HG02642 (cell line): ENCODE results near the gene KNSTRN.

Experiments
- ATAC-seq: cut with Tn5 transposase; IDR thresholded peaks from one replicate; pipeline ENCODE4 v1.9.1; 2021; ENCODE audit warnings: mild to moderate bottlenecking; ENCODE audit not compliant: unreplicated experiment, poor library complexity

KNSTRN gene

DNA sequence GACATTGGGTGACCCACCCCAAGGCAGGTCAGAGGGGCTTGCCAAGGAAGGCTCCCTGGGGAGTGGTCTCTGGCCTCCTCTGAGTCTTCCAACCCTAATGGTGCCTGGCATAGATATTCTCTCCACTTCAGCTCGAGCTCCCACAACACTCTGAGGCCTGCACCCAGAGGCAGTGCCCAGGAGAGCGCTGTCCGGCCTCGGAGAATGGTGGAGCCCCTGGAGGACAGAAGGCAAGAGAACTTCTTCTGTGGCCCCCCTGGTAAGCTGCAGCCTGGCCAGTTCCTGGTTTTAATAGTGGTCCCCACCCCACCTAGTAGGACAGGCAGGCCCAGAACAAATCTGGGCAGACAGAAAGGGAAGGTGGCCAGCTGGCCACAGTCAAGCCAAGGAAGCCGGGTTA, 17.5 kb upstream of the KNSTRN start:
- ATAC-seq, result no peak

DNA sequence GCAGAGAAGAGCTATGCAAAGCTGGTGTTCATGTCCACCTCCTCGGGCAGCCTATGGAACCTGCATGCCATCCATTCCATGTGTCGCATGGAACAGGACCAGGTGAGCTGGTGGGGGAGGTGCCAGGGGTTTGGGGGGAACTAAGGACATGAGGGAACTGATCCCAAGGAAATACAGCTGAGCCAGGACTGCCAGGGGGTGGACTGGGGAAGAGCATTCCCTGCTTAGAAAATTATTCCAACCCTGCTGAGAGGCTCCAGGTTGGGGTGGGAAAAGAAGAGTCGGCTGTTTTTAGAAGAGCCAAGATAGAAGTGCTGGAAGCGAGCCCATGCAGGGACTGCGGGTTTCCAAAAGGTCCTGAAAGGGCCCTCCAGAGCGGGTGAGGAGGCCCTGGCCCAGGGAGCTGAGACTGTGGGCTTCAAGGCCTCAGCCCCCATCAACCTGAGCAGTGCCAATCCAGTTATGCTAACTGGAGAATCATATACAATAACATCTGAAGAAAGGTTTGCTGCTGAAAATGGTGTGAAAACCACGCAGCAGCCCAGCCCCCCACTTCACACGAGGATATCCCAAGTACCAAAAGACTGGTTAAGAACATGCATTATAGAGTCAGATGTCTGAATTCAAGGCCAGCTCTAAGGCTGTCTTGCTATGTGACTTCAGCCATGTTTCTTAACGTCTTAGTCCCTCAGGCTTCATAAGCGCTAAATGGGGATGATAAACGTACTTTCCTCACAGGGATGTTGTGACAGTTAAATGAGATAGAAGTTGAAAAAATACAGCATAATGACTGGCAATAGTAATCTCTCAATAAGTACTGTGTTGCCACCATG, 16.7 kb upstream of the KNSTRN start:
- no peak for ATAC-seq

DNA sequence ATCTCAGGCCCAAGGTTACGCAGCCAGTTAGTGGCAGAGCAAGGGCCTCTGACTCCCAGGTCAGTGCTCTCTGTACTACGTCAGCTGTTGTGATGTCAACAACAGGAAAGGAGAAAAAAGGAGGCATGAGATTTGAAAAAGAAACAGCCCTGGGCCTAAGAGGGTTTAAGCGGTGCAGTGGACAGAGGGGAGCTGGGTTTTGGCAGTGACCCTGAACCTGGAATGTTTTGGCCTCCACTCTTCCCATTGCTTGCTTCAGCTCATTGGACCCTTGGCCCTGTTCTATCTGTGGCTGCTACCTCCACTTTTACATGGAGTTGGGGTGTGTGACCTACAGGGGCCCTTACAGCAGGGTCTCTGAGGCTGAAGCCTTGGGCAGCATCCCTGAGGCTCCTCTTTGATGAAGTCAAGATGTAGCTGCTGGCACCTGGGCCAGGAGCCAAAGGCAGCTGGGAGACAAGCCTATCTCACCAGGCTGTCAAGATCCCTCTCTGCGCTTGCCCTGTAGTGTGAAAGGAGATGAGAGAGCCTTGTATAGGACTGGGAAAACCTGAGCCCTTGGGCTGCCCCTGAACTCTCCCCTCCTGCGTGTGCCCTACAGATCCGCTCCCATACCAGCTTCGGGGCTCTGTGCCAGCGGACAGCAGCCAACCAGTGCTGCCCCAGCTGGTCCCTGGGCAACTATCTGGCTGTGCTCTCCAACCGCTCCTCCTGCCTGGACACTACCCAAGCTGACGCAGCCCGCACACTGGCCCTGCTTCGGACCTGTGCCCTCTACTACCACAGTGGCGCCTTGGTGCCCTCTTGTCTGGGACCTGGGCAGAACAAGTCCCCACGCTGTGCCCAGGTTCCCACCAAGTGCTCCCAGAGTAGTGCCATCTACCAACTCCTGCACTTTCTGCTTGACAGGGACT, 15.8 kb upstream of the KNSTRN start:
- ATAC-seq, result no peak

DNA sequence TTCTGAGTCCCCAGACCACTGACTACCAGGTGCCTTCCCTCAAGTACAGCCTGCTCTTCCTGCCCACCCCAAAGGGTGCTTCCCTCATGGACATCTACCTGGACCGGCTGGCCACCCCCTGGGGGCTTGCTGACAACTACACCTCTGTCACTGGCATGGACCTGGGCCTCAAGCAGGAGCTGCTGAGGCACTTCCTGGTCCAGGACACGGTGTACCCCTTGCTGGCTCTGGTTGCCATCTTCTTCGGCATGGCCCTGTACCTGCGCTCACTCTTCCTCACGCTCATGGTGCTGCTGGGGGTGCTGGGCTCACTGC, 15.2 kb upstream of the KNSTRN start:
- no peak for ATAC-seq

DNA sequence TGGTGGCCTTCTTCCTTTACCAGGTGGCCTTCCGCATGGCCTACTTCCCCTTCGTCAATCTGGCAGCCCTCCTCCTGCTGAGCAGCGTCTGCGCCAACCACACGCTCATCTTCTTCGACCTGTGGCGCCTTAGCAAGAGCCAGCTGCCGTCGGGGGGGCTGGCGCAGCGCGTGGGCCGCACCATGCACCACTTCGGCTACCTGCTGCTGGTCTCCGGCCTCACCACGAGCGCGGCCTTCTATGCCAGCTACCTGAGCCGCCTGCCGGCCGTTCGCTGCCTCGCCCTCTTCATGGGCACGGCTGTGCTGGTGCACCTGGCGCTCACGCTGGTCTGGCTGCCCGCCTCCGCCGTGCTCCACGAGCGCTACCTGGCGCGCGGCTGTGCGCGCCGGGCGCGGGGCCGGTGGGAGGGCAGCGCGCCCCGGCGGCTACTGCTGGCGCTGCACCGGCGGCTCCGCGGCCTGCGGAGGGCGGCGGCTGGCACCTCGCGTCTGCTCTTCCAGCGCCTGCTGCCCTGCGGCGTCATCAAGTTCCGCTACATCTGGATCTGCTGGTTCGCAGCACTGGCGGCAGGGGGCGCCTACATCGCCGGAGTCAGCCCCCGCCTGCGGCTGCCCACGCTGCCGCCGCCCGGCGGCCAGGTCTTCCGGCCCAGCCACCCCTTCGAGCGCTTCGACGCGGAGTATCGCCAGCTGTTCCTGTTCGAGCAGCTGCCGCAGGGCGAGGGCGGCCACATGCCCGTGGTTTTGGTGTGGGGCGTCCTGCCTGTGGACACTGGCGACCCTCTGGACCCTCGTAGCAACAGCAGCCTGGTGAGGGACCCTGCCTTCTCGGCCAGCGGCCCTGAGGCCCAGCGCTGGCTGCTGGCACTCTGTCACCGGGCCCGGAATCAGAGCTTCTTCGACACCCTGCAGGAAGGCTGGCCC, 14.6 kb upstream of the KNSTRN start:
- ATAC-seq, result peak; percentile 75

DNA sequence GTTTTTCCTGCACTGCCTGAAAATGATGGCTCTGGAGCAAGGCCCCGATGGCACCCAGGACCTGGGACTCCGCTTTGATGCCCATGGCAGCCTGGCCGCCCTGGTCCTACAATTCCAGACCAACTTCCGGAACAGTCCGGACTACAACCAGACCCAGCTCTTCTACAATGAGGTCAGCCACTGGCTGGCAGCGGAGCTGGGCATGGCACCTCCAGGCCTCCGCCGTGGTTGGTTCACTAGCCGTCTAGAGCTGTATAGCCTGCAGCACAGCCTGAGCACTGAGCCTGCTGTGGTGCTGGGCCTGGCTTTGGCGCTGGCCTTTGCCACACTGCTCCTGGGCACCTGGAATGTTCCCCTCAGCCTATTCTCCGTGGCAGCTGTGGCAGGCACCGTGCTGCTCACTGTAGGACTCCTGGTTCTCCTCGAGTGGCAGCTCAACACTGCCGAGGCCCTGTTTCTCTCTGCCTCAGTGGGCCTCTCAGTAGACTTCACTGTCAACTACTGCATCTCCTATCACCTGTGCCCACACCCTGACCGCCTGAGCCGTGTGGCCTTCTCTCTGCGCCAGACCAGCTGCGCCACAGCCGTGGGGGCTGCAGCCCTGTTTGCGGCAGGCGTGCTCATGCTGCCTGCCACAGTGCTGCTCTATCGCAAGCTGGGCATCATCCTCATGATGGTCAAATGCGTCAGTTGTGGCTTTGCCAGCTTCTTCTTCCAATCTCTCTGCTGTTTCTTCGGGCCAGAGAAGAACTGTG, 13.6 kb upstream of the KNSTRN start:
- no peak for ATAC-seq

DNA sequence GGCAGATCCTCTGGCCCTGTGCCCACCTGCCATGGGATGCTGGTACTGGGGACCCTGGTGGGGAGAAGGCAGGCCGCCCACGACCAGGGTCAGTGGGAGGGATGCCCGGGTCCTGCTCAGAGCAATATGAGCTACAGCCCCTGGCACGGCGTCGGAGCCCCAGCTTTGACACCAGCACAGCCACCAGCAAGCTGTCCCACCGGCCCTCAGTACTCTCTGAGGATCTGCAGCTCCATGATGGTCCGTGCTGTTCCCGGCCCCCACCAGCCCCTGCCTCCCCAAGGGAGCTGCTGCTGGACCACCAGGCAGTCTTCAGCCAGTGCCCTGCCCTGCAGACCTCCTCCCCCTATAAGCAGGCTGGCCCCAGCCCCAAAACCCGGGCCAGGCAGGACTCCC, 13.0 kb upstream of the KNSTRN start:
- no peak for ATAC-seq

DNA sequence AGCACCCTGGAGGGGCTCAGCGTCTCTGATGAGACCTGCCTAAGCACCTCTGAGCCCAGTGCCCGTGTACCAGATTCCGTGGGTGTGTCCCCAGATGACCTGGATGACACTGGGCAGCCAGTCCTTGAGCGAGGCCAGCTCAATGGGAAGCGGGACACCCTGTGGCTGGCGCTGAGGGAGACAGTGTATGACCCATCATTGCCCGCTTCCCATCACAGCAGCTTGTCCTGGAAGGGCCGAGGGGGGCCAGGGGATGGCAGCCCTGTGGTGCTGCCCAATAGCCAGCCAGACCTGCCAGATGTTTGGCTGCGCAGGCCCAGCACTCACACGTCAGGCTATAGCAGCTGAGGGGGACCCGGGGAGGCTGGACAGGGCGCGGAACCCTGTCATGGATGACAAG, 12.6 kb upstream of the KNSTRN start:
- ATAC-seq, result no peak

DNA sequence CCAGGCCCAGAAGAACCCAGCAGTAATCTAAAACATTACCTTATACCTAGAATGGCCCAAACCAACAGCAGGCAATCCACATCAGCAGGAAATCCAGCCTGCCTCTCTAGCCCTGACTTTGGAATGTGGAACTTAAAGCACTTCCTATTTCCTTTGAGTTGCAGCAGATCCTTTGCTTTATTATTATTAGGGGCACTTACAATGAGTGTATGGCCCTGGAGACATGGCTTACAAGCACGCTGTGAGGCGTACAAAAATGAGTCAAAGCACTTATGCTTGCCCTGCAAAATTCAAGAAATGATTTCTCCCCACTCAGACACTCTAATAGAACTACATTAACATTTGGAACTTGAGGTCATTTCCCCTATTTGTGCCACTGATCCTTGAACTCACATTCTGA, 9.5 kb upstream of the KNSTRN start:
- ATAC-seq, result no peak

DNA sequence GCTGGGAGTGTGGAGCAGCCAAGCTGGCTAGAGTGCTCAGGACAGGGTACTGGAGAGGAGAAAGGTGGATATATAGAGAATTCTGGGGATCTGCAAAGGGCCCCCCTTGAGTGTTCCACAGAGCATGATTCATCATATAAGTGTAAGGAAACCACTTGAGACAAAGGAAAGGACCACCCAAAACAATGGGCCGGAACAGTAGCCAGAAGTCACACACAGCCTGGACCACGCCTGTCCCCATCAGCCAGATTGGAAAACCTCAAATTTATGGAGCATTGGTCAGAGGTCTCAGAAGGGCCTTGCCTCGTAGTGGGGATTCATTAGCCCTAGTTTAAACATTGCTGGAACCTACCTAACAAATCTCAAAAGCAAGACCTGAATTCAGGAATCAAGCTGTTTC, 4.9 kb upstream of the KNSTRN start:
- ATAC-seq, result no peak

DNA sequence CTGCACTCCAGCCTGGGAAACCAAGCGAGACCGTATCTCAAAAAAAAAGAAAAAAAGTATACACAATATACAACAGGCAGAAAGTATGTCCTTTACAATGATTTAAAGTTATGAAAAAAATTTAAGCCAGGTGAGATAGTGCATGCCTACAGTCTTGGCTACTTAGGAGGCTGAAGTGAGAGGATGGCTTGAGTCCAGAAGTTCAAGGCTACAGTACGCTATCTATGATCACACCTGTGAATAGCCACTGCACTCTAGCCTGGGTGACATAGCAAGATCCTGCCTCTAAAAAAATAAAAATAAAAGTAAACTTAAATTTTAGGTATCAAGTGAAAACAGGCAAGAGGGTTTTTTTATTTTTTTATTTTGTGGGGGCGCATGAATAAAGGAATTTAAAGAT, 3.1 kb upstream of the KNSTRN start:
- ATAC-seq, result no peak

DNA sequence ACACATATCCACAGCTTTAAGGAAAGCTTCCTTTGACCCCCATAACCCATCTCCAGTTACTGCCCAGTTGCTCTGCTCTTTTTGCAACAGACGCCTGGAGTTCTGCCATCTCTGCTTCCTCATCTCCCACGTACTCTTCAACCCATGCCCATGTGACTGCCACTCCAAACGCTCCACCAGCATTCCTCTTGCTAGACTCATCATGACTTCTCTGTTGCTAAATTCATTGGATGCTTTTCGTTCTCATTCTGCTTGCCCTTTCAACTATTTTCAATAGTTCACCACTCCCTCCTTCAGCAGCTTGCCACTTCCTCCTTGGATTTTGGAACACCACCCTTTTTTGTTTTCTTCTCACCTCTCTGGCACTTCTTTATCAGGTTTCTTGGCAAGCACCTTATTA, 2.7 kb upstream of the KNSTRN start:
- ATAC-seq, result no peak

DNA sequence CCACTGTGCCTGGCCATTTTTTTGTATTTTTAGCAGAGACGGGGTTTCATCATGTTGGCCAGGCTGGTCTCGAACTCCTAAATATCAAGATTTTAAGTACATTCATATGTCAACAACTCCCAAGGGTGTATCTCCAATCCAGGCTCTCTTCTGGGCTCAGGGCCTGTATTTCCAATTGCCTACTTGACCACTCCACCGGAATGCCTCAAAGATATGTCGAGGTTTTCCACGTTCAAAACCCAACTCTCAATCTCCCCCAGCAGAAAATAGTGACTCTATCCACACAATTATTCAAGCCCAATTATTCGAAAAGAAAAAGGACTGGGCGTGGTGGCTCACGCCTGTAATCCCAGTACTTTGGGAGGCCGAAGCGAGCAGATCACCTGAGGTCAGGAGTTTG, 1.9 kb upstream of the KNSTRN start:
- ATAC-seq, result no peak

DNA sequence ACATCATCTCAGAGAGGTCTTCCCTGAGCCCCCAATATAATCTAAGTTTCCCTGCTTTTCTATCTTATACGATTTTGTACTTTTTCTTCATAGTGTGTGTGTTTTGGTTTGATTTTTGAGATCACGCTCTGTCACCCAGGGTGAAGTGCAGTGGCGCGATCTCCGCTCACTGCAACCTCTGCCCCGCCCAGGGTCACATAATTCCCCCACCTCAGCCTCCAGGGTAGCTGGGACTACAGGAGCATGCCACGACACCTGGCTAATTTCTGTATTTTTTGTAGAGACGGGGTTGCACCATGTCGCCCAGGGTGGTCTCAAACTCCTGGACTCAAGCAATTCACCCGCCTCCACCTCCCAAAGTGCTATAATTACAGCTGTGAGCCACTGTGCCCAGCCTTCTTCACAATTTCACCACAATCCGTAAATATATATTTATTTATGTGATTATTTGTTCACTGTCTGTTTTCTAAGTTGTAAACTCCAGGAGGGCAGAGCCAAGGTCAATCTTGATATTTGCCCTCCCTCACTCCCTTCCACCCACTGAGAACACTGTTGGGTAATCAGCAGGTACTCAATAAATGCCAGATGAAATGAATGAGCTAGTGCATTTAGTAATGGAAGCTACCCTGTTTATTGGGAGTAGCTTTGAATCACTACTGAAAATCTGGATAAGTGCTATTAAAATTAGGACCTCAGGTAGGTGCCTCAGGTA, 547 bp upstream of the KNSTRN start:
- no peak for ATAC-seq

DNA sequence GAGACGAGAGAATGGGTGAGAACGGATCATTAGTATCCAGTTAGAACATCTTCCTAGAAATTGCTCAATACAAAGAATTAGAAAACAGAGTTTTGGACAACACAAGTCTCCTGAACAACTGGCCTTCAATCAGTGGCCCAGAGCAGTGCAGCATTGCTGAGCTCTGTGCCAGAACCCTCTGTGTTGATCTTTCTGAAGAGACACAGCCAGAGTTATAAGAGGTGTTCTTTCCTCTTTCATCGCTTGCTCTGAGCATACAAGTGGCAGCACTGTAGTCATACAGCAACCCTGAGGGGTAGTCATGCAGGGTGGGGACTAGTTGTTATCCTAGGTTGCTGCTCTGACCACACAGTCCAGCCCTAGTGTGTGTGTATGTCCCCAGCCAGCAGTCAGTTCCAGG, 4.0 kb downstream of the KNSTRN start:
- ATAC-seq, result no peak

DNA sequence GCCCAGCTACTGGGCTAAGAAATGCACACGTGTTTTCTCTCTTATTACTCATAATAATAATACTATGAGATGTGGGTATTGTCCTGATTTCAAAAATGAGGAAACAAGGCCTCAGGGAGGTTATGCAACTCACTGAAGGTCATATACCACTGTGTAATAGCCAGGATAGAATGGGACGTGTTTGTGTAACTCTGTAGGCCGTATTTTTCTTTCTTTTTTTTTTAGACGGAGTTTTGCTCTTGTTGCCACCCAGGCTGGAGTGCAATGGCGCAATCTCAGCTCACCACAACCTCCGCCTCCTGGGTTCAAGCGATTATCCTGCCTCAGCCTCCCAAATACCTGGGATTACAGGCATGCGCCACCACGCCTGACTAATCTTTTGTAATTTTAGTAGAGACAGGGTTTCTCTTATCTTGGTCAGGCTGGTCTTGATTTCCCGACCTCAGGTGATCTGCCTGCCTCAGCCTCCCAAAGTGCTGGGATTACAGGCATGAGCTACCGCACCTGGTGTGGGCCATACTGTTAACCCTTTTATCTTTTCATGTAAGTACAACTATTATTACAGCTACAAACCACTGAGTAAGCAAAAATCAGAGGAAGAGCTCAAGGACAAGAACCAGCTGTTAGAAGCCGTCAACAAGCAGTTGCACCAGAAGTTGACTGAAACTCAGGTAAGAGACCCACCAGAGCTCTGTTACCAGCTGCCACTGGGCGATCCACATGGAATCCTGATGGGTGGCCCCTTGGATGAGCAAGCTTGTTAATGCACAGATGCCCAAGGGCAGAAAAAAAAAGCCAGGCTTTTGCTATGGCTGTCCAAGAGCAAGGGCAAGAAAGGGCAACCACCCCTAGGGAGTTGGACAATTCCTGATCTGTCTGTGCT, 6.7 kb downstream of the KNSTRN start:
- ATAC-seq, result no peak

DNA sequence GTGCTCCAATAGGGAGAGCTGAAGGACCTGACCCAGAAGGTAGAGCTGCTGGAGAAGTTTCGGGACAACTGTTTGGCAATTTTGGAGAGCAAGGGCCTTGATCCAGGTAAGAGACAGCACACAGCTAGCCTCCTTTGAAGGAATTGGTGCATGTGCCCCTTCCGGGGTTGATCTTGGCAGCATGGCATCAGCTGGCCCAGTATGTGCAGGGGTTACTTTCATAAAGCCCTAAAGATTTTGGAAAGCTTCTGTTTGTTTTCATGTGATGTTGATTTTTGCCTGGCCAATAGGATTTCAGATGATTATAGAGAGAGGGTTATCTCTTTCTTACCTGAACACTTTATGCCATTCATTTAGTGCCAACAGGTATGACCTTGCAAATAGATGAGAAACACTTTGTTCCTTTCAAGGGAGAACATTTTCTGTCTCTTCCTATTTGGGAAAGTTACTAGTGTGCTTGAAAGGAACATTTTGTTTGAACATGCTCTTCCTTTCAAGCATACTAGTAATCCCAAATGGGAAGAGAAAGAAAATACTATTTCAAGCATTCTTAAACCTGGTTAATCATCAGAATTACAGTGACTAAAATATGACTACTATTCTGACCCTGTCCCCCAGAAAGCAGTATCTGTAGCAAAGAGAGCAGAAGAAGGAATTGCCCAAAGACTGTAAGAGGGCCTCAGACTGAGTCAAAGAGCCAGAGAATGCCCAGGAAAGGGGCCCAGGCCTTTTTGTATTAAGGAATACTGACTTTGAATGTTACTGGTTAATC, 7.5 kb downstream of the KNSTRN start:
- ATAC-seq, result no peak
